Activated T-helper 2 cell treated with anti-CD3 and anti-CD28 coated beads, Interferon-gamma antibody, Interleukin-2, Interleukin-4, amounts not matched to agents 10 μg/mL and 5 μg/mL and 100 μg/mL, durations not matched to agents 14 hours and 24 hours and 36 hours (primary cell): ENCODE results near the gene C1orf146. TPM values are rescaled to one million over a fixed set of nuclear protein-coding genes. Genes with fewer than 3 reads are reported as not detected.

Source experiments
- DNase-seq: peaks from one replicate; pipeline ENCODE4 v3.0.0; 2021; ENCODE audit warnings: low spot score
- H3K27ac Mint-ChIP-seq: one replicate; pipeline ENCODE4 v1.8.0; 2021; ENCODE audit warnings: mixed read lengths
- H3K27me3 Mint-ChIP-seq: one replicate; pipeline ENCODE4 v1.8.0; 2021; ENCODE audit warnings: low read depth, mixed read lengths
- H3K36me3 Mint-ChIP-seq: one replicate; pipeline ENCODE4 v1.8.0; 2021; ENCODE audit warnings: low read depth, mixed read lengths
- H3K4me1 Mint-ChIP-seq: one replicate; pipeline ENCODE4 v1.8.0; 2021; ENCODE audit warnings: low read depth, mixed read lengths
- H3K4me3 Mint-ChIP-seq: one replicate; pipeline ENCODE4 v1.8.0; 2021; ENCODE audit warnings: low read depth, mild to moderate bottlenecking, moderate library complexity, mixed read lengths
- H3K9me3 Mint-ChIP-seq: one replicate; pipeline ENCODE4 v1.8.0; 2021; ENCODE audit warnings: mixed read lengths
- intact Hi-C: fragments of 100-400 bp; cut with micrococcal nuclease; formaldehyde crosslinking; loops from one replicate; pipeline ENCODE4 v1.15.1; 2023
- total RNA-seq: library from RNA; stranded (reverse); gene quantifications from 2 replicates; pipeline ENCODE4 v1.2.3, GENCODE V29; 2022

The C1orf146 gene, protein sequence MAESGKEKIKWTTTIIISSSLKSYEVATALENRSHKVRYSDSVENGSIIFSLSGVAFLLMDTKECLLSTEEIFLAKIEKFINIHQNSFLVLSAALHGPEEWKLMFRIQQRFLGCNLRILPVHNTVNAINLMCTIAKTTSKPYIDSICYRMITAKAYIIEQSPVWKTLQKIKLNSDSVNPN
- not detected in 2 replicates for total RNA-seq

DNA sequence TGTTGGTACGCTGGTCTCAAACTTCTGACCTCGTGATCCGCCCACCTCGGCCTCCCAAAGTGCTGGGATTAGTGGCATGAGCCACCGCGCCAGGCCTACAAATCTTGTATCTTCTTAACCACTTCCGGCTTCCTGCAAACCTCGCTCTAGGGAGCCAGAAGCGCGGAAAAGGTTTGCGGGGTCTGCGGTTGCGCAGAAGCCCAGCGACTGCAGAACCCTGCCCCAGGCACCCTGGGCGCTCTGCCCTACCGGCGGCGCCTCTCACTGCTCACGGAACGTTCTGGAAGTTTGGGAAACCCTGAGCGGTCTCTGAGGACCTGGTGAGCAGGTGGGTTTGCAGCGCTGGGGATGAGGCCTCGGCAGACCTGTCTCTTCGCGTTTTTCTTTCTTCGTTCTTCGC is at the start of gene C1orf146:
TSS of gene C1orf146 (plus strand) at position 195 of the 400 bp plus-strand sequence. CDS start 13,506 bp downstream, outside the sequence.
- DNase-seq: no peak
- no peak within 1 kb of the TSS for H3K4me3 Mint-ChIP-seq
- no peaks in the 10 kb centered on the region for H3K4me1 Mint-ChIP-seq
- intact Hi-C loops: no loop called here
- H3K9me3 Mint-ChIP-seq: no peaks in the 10 kb centered on the region
- H3K27me3 Mint-ChIP-seq: no peaks in the 10 kb centered on the region
- H3K36me3 Mint-ChIP-seq: no peaks in the 10 kb centered on the region
- no peak within 1 kb of the TSS for H3K27ac Mint-ChIP-seq

DNA sequence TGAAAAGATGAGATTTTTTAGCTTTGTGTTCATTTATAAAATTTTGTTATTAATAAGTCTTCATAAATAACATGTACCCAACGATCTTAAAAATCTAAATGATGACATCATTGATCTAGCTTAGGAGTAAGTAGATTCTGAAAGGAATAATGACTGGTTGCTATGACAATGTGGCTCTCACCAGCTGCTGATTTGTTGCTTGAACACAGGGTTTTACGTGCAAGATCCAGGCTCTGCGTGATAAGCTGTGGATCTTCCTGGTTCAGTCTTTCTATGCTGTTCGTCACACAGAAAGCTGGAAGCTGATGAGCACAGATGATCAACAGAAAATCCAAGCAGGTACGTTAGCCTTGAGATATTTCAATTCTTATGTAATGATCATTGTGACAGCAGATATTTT is 49.1 kb upstream of the C1orf146 start:
- no peak overlapping the region for H3K4me3 Mint-ChIP-seq
- H3K36me3 Mint-ChIP-seq: no peaks in the 10 kb centered on the region
- H3K27me3 Mint-ChIP-seq: no peaks in the 10 kb centered on the region
- intact Hi-C loops: no loop called here
- peaks cover 3% of the 10 kb centered on the region for H3K4me1 Mint-ChIP-seq
- no peak for DNase-seq
- no peak overlapping the region for H3K27ac Mint-ChIP-seq
- no peaks in the 10 kb centered on the region for H3K9me3 Mint-ChIP-seq

DNA sequence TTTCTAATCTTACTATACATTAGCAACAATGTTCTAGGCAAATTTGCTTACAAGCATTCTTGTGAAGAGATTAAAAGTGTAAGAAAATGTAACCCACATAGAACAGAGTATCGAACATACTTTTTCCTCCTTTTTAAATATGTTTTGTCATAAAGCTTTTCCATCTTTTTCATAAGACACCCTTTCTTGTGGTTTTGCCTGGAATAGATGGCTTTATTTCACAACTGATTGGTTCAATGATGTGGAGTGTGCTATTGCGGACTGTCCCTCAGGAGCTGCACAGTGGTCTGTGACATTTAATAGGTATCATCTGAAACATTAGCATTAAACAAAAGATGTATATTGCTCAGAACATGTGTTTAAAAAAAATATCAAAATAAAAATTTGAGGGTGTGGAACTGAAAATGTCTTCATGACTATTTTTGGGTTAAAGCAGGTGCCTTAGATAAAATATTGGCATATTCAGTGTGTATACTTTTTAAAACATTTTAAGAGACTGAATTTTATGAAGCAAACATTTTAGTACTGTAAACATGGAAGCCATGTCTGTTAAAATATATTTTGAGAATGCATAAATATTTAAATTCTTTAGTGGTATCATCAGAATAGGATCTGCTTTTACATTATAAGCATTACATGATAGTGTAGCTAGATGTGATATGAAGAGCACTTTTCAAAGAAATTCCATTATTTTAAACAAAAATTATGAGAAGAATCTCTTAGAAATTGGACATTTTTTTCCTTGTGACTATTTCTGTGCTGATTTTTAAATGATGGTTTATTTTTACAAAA is 48.3 kb upstream of the C1orf146 start:
- Mint-ChIP-seq H3K27me3 (no peaks in the 10 kb centered on the region), H3K27ac (no peak overlapping the region), H3K4me1 (peaks cover 3% of the 10 kb centered on the region), H3K4me3 (no peak overlapping the region), H3K36me3 (no peaks in the 10 kb centered on the region), H3K9me3 (no peaks in the 10 kb centered on the region)
- DNase-seq: no peak
- intact Hi-C loops: no loop called here

DNA sequence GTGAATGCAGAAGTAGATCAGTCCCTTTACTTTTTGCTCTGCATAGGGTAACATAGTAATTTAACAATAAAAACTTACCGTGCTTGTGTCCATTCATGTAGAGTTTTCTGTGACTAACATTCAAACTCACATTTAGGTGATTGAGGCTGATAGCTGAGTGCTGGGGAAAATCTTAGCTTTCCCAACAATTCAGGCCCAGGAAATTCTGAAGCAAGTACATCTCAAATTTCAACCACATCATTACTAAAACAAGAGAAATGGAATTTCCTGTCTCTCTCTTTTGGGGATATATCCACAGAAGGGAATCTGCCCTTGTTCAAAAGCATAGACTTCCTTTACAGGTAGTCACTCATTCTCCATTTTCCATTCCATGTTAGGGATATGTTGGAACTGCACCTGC is 33.1 kb upstream of the C1orf146 start:
- H3K4me3 Mint-ChIP-seq: no peak overlapping the region
- peaks cover 12% of the 10 kb centered on the region for H3K36me3 Mint-ChIP-seq
- no peak for DNase-seq
- no peak overlapping the region for H3K27ac Mint-ChIP-seq
- H3K9me3 Mint-ChIP-seq: no peaks in the 10 kb centered on the region
- H3K4me1 Mint-ChIP-seq: peaks cover 4% of the 10 kb centered on the region
- no peaks in the 10 kb centered on the region for H3K27me3 Mint-ChIP-seq
- intact Hi-C loops: no loop called here

DNA sequence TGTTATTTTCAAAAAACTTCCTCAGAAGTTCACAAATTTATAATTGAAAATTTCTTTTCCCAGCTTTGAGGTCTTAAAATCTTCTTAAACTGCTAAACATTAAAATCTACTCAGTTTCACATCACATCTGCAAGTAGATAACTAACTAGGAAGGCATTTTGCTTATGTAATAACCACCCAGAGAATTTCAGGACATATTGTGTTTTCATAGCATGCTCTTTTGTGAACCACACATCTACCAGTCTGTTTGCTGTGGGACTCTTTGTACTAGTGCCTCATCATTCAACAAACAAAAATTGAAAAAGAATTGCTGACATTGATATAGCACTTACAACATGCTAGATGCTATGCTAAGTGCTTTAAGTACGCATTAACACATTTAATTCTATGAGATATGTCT is 31.6 kb upstream of the C1orf146 start:
- H3K4me3 Mint-ChIP-seq: no peak overlapping the region
- no peaks in the 10 kb centered on the region for H3K27me3 Mint-ChIP-seq

DNA sequence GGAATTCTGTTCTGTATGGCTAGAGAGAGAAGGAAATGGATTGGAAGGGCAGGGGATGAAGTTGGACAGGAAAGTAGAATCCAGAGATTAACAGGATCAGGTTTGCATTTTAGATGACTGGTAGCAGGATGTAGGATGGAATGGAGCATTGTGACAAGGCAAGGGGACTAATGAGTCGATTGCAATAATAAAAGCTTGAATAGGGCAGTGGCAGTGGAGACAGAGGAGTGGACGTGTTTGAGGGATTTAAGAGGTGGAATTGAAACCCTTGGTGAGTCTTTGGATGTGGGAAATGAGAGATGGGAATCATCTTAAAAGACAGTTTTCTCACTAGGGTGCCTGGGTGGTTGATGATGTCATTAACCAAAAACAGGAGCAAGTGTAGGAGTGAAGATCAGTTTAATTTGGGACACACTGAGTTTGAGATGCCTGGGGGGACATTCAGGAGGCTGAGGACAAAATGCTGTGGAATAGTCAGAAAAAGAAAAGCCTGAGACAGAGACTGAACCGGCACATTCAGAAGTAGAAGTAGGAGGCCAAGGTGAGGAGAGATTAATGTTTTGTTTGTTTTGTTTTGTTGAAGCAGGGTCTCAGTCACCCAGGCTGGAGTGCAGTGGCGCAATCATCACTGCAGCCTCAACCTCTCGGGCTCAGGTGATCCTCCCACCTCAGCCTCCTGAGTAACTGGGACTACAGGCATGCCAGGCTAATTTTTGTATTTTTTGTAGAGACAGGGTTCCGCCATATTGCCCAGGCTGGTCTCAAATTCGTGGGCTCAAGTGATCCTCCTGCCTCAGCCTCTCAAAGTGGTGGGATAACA is 29.1 kb upstream of the C1orf146 start:
- Mint-ChIP-seq H3K9me3 (no peaks in the 10 kb centered on the region), H3K36me3 (no peaks in the 10 kb centered on the region), H3K27me3 (no peaks in the 10 kb centered on the region), H3K4me3 (no peak overlapping the region), H3K27ac (no peak overlapping the region), H3K4me1 (peaks cover 12% of the 10 kb centered on the region)
- no peak for DNase-seq
- intact Hi-C loops: no loop called here

More for the DNA sequence above, 31.6 kb upstream of the C1orf146 start:
- peaks cover 2% of the 10 kb centered on the region for H3K36me3 Mint-ChIP-seq
- H3K4me1 Mint-ChIP-seq: peaks cover 5% of the 10 kb centered on the region
- DNase-seq: no peak
- no peaks in the 10 kb centered on the region for H3K9me3 Mint-ChIP-seq
- H3K27ac Mint-ChIP-seq: no peak overlapping the region
- intact Hi-C loops: no loop called here

DNA sequence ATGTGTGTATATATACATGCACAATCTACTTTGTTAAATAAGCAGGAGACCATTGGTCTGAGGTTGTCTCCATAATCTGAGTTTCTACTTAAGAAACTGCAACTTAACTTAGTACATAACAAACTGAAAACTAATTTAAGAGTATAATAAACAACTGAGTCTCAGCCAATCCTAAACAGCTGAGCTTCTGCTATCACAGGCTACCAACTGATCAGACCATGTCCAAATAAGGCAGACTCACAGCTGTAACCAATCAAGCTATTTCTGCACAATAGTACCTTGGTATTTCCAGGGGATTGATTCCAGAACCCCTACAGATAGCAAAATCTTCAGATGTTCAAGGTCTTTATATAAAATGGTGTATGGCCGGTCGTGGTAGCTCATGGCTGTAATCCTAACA is 26.0 kb upstream of the C1orf146 start:
- H3K27ac Mint-ChIP-seq: no peak overlapping the region
- DNase-seq: no peak
- no peaks in the 10 kb centered on the region for H3K36me3 Mint-ChIP-seq
- no peaks in the 10 kb centered on the region for H3K27me3 Mint-ChIP-seq
- H3K9me3 Mint-ChIP-seq: no peaks in the 10 kb centered on the region
- intact Hi-C loops: loop anchor here (10.0 kb wide), 1 partner anchor 293 kb away; the partner anchor contains the start of gene GFI1
- H3K4me1 Mint-ChIP-seq: peaks cover 16% of the 10 kb centered on the region
- H3K4me3 Mint-ChIP-seq: no peak overlapping the region

DNA sequence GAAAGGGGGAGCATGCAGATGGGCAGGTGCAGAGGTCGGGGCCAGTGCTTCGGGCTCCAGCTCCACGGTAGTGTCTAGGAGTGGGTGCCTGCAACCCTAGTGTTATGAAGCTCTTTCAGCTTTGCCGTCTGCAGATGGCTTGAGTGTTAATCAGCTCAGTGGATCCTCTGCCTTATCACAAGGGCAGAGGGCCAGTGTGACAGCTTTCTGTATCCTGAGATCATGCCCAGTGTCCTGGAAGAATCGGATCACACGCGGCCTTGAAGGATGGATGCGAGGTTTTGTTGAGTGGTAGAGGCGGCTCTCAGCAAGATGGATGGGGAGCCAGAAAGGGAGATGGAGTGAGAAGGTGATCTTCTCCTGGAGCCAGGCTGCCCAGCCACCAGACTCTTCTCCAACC is 25.5 kb upstream of the C1orf146 start:
- Mint-ChIP-seq H3K9me3 (no peaks in the 10 kb centered on the region), H3K4me1 (peaks cover 19% of the 10 kb centered on the region), H3K36me3 (no peaks in the 10 kb centered on the region), H3K27ac (no peak overlapping the region), H3K27me3 (no peaks in the 10 kb centered on the region), H3K4me3 (no peak overlapping the region)
- DNase-seq: no peak
- intact Hi-C loops: loop anchor here (10.0 kb wide), 1 partner anchor 293 kb away; the partner anchor contains the start of gene GFI1

DNA sequence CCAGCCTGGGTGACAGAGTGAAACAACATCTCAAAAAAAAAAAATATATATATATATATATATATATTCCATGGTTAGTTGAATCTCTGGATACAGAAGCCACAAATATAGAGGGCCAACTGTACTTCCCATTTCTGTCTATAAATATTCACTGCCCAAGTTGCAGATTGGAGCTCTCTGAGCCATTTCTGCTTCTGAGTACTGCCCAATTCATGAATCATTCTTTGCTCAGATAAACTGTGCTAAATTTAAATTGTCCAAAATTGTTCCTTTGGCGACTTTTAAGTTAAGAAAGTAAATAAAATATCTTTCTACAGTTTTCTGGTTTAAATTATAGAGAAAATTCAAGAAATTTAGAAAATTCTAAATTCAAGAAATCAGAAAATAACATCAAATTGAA is 23.2 kb upstream of the C1orf146 start:
- Mint-ChIP-seq H3K9me3 (no peaks in the 10 kb centered on the region), H3K27me3 (no peaks in the 10 kb centered on the region), H3K36me3 (no peaks in the 10 kb centered on the region), H3K4me1 (peaks cover 18% of the 10 kb centered on the region), H3K4me3 (no peak overlapping the region), H3K27ac (no peak overlapping the region)
- DNase-seq: no peak
- intact Hi-C loops: loop anchor here (10.0 kb wide), 1 partner anchor 290 kb away; the partner anchor contains the start of gene GFI1

DNA sequence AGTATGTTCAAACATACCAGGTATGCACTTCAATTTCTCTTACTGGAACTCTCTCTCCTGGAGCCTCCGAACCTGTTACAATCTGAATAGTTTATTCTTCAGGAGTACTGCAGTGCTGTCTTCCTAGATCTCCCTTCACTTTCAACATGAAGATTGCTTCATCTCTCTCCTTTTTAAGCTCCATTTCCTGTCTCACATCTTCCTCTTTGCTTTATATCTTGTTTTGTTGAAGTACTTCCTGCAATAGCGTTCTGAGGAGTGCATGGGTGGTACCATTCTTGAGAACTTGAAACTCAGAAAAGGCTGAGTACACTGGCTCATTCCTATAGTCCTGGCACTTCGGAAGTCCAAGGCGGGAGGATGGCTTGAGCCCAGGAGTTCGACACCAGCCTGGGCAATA is 15.7 kb upstream of the C1orf146 start:
- Mint-ChIP-seq H3K4me3 (no peak overlapping the region), H3K27ac (peak overlapping the region; percentile 80), H3K9me3 (peaks cover 27% of the 10 kb centered on the region), H3K4me1 (peaks cover 34% of the 10 kb centered on the region), H3K27me3 (no peaks in the 10 kb centered on the region), H3K36me3 (peaks cover 24% of the 10 kb centered on the region)
- intact Hi-C loops: loop anchor here (5.0 kb wide), 2 partner anchors 70 to 80 kb away; no protein-coding TSS in a partner anchor
- DNase-seq: no peak

DNA sequence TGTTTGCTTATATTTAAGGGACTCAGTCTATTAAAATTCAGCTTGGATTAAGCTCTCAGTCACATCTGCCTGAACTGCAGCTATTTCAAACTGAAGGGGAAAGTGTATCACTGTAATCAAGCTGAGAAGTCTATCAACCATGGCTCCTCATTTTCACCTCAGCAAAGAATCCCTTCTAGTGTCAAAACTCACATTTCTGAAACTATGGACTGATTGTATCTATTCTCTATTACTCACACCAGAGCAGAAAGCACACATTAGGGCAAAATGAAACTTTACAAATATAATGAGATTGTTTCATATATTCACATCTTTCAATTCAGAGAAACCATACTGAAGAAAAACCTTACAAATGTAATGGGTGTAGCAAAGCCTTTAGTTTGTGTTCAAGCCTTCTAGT is 14.6 kb upstream of the C1orf146 start:
- H3K4me1 Mint-ChIP-seq: peaks cover 31% of the 10 kb centered on the region
- no peak for DNase-seq
- peak overlapping the region; percentile 85 for H3K27ac Mint-ChIP-seq
- intact Hi-C loops: loop anchor here (5.0 kb wide), 2 partner anchors 69 to 81 kb away; no protein-coding TSS in a partner anchor
- peaks cover 24% of the 10 kb centered on the region for H3K36me3 Mint-ChIP-seq
- H3K27me3 Mint-ChIP-seq: no peaks in the 10 kb centered on the region
- H3K9me3 Mint-ChIP-seq: peaks cover 27% of the 10 kb centered on the region
- peak overlapping the region; percentile 43 for H3K4me3 Mint-ChIP-seq

DNA sequence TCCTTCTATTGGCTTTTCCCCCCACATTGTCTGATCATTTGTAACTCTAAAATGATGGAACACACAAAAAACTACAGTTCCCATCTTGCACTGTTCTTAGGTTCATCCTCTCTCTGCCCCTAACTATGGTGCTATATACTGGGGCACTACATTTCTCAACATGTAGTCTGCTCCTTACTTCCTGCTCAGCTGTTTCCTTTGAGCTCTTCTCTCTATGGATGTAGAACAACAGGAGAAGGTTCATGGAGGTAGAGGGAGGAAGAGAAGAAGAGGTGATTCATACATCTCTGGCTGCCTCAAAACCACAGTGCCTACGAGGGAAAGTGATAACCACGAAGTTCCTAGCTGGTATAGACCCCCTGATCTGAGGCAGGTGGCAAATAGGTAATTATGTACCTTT is 7.0 kb upstream of the C1orf146 start:
- Mint-ChIP-seq H3K9me3 (peaks cover 5% of the 10 kb centered on the region), H3K27me3 (no peaks in the 10 kb centered on the region), H3K4me1 (peaks cover 13% of the 10 kb centered on the region), H3K36me3 (peaks cover 4% of the 10 kb centered on the region), H3K4me3 (no peak overlapping the region), H3K27ac (no peak overlapping the region)
- intact Hi-C loops: no loop called here
- DNase-seq: no peak
